ENCODE data around the gene ZNF385B. TPM values are rescaled to one million over a fixed set of nuclear protein-coding genes. Genes with fewer than 3 reads are reported as not detected.

ZNF385B gene
- total and polyA plus RNA-seq, 9 of the 15 experiments (the other 6 are each of a cell fraction or from before 2014, with no cell fraction given): 0.50 TPM; not detected in 8

- TF ChIP-seq MYC (IDR thresholded peaks at IDR 0.05; ENCODE audit: low read depth, low read length) (no peak), MYC (CRISPR knock-in tag; IDR thresholded peaks at IDR 0.05; ENCODE audit: borderline replicate concordance, low read depth) (no peak), MTA3 (IDR thresholded peaks at IDR 0.05; ENCODE audit: borderline replicate concordance) (no peak), KDM1A (IDR thresholded peaks at IDR 0.05) (peak; percentile 75), BRD9 (IDR thresholded peaks at IDR 0.05; ENCODE audit: low read depth, partially characterized antibody) (no peak), ETV5 (CRISPR knock-in tag; IDR thresholded peaks at IDR 0.05; ENCODE audit: low read depth) (no peak), RUNX1 (IDR thresholded peaks at IDR 0.05; ENCODE audit: low read depth) (no peak), DACH1 (IDR thresholded peaks at IDR 0.05; ENCODE audit: partially characterized antibody) (no peak), ZNF436 (CRISPR knock-in tag; IDR thresholded peaks at IDR 0.05) (no peak), ASH1L (IDR thresholded peaks at IDR 0.05; ENCODE audit: borderline replicate concordance, low read depth, partially characterized antibody) (no peak), ZFX (CRISPR knock-in tag; IDR thresholded peaks at IDR 0.05) (no peak), ZSCAN29 (IDR thresholded peaks at IDR 0.05) (no peak), CBX1 (IDR thresholded peaks at IDR 0.05; ENCODE audit: low read depth) (no peak)
- TF ChIP-seq, protein P1, sequence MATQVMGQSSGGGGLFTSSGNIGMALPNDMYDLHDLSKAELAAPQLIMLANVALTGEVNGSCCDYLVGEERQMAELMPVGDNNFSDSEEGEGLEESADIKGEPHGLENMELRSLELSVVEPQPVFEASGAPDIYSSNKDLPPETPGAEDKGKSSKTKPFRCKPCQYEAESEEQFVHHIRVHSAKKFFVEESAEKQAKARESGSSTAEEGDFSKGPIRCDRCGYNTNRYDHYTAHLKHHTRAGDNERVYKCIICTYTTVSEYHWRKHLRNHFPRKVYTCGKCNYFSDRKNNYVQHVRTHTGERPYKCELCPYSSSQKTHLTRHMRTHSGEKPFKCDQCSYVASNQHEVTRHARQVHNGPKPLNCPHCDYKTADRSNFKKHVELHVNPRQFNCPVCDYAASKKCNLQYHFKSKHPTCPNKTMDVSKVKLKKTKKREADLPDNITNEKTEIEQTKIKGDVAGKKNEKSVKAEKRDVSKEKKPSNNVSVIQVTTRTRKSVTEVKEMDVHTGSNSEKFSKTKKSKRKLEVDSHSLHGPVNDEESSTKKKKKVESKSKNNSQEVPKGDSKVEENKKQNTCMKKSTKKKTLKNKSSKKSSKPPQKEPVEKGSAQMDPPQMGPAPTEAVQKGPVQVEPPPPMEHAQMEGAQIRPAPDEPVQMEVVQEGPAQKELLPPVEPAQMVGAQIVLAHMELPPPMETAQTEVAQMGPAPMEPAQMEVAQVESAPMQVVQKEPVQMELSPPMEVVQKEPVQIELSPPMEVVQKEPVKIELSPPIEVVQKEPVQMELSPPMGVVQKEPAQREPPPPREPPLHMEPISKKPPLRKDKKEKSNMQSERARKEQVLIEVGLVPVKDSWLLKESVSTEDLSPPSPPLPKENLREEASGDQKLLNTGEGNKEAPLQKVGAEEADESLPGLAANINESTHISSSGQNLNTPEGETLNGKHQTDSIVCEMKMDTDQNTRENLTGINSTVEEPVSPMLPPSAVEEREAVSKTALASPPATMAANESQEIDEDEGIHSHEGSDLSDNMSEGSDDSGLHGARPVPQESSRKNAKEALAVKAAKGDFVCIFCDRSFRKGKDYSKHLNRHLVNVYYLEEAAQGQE (IDR thresholded peaks at IDR 0.05; ENCODE audit: borderline replicate concordance): no peak; the same call in 1 of the 2 replicates
- TF ChIP-seq, protein P1 (CRISPR knock-in tag; IDR thresholded peaks at IDR 0.05; ENCODE audit: low read depth): no peak
- TF ChIP-seq, protein P2, sequence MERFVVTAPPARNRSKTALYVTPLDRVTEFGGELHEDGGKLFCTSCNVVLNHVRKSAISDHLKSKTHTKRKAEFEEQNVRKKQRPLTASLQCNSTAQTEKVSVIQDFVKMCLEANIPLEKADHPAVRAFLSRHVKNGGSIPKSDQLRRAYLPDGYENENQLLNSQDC (CRISPR knock-in tag; IDR thresholded peaks at IDR 0.05): no peak
- TF ChIP-seq, protein P3, sequence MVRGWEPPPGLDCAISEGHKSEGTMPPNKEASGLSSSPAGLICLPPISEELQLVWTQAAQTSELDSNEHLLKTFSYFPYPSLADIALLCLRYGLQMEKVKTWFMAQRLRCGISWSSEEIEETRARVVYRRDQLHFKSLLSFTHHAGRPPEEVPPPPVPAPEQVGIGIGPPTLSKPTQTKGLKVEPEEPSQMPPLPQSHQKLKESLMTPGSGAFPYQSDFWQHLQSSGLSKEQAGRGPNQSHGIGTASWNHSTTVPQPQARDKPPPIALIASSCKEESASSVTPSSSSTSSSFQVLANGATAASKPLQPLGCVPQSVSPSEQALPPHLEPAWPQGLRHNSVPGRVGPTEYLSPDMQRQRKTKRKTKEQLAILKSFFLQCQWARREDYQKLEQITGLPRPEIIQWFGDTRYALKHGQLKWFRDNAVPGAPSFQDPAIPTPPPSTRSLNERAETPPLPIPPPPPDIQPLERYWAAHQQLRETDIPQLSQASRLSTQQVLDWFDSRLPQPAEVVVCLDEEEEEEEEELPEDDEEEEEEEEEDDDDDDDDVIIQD (CRISPR knock-in tag; IDR thresholded peaks at IDR 0.05): no peak
- TF ChIP-seq, protein P4, sequence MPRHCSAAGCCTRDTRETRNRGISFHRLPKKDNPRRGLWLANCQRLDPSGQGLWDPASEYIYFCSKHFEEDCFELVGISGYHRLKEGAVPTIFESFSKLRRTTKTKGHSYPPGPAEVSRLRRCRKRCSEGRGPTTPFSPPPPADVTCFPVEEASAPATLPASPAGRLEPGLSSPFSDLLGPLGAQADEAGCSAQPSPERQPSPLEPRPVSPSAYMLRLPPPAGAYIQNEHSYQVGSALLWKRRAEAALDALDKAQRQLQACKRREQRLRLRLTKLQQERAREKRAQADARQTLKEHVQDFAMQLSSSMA (CRISPR knock-in tag; IDR thresholded peaks at IDR 0.05): no peak
- TF ChIP-seq, protein P5, sequence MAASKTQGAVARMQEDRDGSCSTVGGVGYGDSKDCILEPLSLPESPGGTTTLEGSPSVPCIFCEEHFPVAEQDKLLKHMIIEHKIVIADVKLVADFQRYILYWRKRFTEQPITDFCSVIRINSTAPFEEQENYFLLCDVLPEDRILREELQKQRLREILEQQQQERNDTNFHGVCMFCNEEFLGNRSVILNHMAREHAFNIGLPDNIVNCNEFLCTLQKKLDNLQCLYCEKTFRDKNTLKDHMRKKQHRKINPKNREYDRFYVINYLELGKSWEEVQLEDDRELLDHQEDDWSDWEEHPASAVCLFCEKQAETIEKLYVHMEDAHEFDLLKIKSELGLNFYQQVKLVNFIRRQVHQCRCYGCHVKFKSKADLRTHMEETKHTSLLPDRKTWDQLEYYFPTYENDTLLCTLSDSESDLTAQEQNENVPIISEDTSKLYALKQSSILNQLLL (CRISPR knock-in tag; IDR thresholded peaks at IDR 0.05; ENCODE audit: borderline replicate concordance): no peak
These were observed 73.8 kb downstream of the ZNF385B start (continued) for GRCh38 chr2:179787601-179788000.
